Thyroid gland (tissue), 4 donors: ENCODE results near the gene AFF2.

ENCODE experiments used
- POLR2A ChIP-seq, 2 donors: fragments of 450-650 bp; IDR thresholded peaks; one replicate each; pipeline ENCODE4 v1.6.1; 2017; ENCODE audit warnings: antibody characterized with exemption in 2 of 2, mild to moderate bottlenecking in 2 of 2, moderate library complexity in 1 of 2
- TF ChIP-seq, protein P1 (sequence below), 6 experiments: fragments of 200-600 bp in 3 of 6; fragments of 450-650 bp in 3 of 6; sonication (generic) in 3 of 6; IDR thresholded peaks; one replicate each; pipeline ENCODE4 v1.5.1; 2016 to 2019; ENCODE audit warnings: antibody characterized with exemption in 6 of 6, mild to moderate bottlenecking in 2 of 6, inconsistent platforms in 1 of 6, moderate library complexity in 1 of 6

DNA sequence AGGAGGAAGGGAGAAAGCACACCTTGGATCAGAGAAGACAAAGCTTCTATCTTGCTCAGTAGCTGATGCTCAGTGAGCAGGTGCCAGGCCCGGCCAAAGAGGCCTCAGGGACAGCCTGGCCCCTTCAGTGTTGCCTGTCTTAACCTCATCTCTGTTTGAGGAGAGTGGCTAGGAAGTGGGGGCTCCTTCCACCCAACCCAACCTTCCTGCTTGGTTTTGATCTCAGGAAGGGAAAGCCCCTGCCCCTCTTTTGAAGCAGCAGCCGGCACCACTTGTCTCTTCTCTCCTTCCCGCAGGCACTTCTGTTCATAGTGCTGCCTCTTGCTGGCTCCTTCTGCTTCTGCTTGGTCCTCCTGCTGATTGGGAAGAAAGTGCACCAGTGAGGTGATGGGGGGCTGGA lies 2.4 kb upstream of the AFF2 start:
- TF ChIP-seq, protein P1, sequence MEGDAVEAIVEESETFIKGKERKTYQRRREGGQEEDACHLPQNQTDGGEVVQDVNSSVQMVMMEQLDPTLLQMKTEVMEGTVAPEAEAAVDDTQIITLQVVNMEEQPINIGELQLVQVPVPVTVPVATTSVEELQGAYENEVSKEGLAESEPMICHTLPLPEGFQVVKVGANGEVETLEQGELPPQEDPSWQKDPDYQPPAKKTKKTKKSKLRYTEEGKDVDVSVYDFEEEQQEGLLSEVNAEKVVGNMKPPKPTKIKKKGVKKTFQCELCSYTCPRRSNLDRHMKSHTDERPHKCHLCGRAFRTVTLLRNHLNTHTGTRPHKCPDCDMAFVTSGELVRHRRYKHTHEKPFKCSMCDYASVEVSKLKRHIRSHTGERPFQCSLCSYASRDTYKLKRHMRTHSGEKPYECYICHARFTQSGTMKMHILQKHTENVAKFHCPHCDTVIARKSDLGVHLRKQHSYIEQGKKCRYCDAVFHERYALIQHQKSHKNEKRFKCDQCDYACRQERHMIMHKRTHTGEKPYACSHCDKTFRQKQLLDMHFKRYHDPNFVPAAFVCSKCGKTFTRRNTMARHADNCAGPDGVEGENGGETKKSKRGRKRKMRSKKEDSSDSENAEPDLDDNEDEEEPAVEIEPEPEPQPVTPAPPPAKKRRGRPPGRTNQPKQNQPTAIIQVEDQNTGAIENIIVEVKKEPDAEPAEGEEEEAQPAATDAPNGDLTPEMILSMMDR (IDR thresholded peaks at IDR 0.05): no peak
- no peak for TF ChIP-seq POLR2A (IDR thresholded peaks at IDR 0.05)
